Upper lobe of left lung (tissue), 4 donors: Measurements from ENCODE around the gene ARHGAP26.

ENCODE experiments used
- POLR2A ChIP-seq, 4 donors: fragments of 450-650 bp; IDR thresholded peaks; one replicate each; pipeline ENCODE4 v1.5.1; 2016 to 2017; ENCODE audit warnings: antibody characterized with exemption in 4 of 4, mild to moderate bottlenecking in 2 of 4
- TF ChIP-seq, protein P1 (sequence below), 6 experiments: fragments of 450-650 bp in 4 of 6; fragments of 200-600 bp in 2 of 6; sonication (generic) in 2 of 6; IDR thresholded peaks; one replicate each; pipeline ENCODE4 v1.5.1; 2016 to 2019; ENCODE audit warnings: antibody characterized with exemption in 6 of 6

DNA sequence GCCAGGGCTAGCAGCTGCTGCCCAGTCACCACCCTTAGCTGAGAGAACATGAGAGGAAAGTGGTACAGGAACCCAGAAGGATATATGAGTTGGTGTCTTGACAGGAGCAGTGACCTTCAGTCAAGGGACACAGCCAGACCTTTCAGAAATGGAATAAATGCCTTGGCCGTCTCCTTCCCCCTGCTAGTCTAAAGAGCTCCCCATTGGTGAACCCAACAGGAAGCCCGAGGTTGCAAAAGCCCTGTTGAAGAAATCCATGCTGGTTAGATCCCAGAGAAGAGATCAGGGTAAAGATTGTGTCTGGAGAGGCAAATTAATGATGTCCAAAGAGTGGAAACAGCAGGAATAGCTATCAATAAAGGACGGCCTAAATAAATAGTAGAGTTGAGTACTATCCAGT is 388.9 kb downstream of the ARHGAP26 start:
- TF ChIP-seq, protein P1, sequence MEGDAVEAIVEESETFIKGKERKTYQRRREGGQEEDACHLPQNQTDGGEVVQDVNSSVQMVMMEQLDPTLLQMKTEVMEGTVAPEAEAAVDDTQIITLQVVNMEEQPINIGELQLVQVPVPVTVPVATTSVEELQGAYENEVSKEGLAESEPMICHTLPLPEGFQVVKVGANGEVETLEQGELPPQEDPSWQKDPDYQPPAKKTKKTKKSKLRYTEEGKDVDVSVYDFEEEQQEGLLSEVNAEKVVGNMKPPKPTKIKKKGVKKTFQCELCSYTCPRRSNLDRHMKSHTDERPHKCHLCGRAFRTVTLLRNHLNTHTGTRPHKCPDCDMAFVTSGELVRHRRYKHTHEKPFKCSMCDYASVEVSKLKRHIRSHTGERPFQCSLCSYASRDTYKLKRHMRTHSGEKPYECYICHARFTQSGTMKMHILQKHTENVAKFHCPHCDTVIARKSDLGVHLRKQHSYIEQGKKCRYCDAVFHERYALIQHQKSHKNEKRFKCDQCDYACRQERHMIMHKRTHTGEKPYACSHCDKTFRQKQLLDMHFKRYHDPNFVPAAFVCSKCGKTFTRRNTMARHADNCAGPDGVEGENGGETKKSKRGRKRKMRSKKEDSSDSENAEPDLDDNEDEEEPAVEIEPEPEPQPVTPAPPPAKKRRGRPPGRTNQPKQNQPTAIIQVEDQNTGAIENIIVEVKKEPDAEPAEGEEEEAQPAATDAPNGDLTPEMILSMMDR (IDR thresholded peaks at IDR 0.05): no peak
- no peak for TF ChIP-seq POLR2A (IDR thresholded peaks at IDR 0.05)
